SK-N-SH (cell line): ENCODE measurements around the gene MED26. TPM values are rescaled to one million over a fixed set of nuclear protein-coding genes. Genes with fewer than 3 reads are reported as not detected.

ENCODE experiments used
- CTCF ChIA-PET: fragments of 300-600, 350-600 bp; formaldehyde crosslinking; extraction: SDS; loops from one replicate; lab custom pipeline; 2021; lab: Yijun Ruan, JAX
- POLR2A ChIA-PET: fragments of 350-600 bp; sonication (Branson Sonifier 250); formaldehyde crosslinking; extraction: SDS; loops from one replicate; lab custom pipeline; 2020; ENCODE audit warnings: antibody characterized with exemption, inconsistent platforms; lab: Yijun Ruan, JAX
- DNase-seq: peaks from one replicate; pipeline ENCODE4 v3.0.0; 2012
- H2AFZ ChIP-seq: fragments of 200-600 bp; sonication (generic); 2 replicates; pipeline ENCODE4 v1.8.1; 2016; ENCODE audit warnings: antibody characterized with exemption, mild to moderate bottlenecking, low read depth
- H3F3A ChIP-seq: fragments of 200-600 bp; sonication (generic); replicated peaks from 2 replicates; pipeline ENCODE3; 2016; ENCODE audit warnings: antibody characterized with exemption, mild to moderate bottlenecking; ENCODE audit not compliant: insufficient read depth
- H3K27ac ChIP-seq, 2 experiments: fragments of 200-500 bp in 1 of 2; fragments of 200-600 bp in 1 of 2; sonication (Bioruptor generic) in 1 of 2; sonication (generic), shearing (Covaris generic) in 1 of 2; 2 replicates each; pipeline versions ENCODE4 v1.5.1 to v1.6.1; 2014 to 2016; ENCODE audit warnings: low read depth in 2 of 2, inconsistent platforms in 1 of 2, low read length in 1 of 2, mild to moderate bottlenecking in 1 of 2, mixed read lengths in 1 of 2
- H3K27me3 ChIP-seq: fragments of 200-600 bp; sonication (generic), shearing (Covaris generic); 2 replicates; pipeline ENCODE4 v1.6.1; 2016; ENCODE audit warnings: mixed run types; ENCODE audit not compliant: insufficient read depth
- H3K36me3 ChIP-seq, 2 experiments: fragments of 200-500 bp in 1 of 2; fragments of 200-600 bp in 1 of 2; sonication (Bioruptor generic) in 1 of 2; sonication (generic) in 1 of 2; replicated peaks in 1 of 2; 2 replicates each; pipeline versions ENCODE3 to v1.5.1; 2014 to 2016; ENCODE audit warnings: low read length in 1 of 2, mild to moderate bottlenecking in 1 of 2; ENCODE audit not compliant: insufficient read depth in 2 of 2, control insufficient read depth in 1 of 2
- H3K4me1 ChIP-seq, 2 experiments: fragments of 200-500 bp in 1 of 2; fragments of 200-600 bp in 1 of 2; sonication (Bioruptor generic) in 1 of 2; sonication (generic), shearing (Covaris generic) in 1 of 2; 2 replicates each; pipeline versions ENCODE4 v1.5.1 to v1.6.1; 2014 to 2016; ENCODE audit warnings: low read depth in 1 of 2, low read length in 1 of 2, mixed run types in 1 of 2; ENCODE audit not compliant: insufficient read depth in 2 of 2, control insufficient read depth in 1 of 2
- H3K4me2 ChIP-seq: fragments of 200-600 bp; sonication (generic), shearing (Covaris generic); 2 replicates; pipeline ENCODE4 v1.6.1; 2017; ENCODE audit warnings: mixed run types
- H3K4me3 ChIP-seq, 2 experiments: fragments of 200-500 bp in 1 of 2; fragments of 200-600 bp in 1 of 2; sonication (Bioruptor generic) in 1 of 2; sonication (generic), shearing (Covaris generic) in 1 of 2; 2 replicates each; pipeline versions ENCODE4 v1.5.1 to v1.8.1; 2014 to 2016; ENCODE audit warnings: low read depth in 2 of 2, inconsistent platforms in 1 of 2, low read length in 1 of 2, mild to moderate bottlenecking in 1 of 2, mixed read lengths in 1 of 2, moderate library complexity in 1 of 2
- H3K79me2 ChIP-seq: fragments of 200-600 bp; sonication (generic); 2 replicates; pipeline ENCODE4 v1.8.1; 2017; ENCODE audit warnings: mild to moderate bottlenecking; ENCODE audit not compliant: insufficient read depth
- H3K9ac ChIP-seq: fragments of 200-600 bp; sonication (generic); 2 replicates; pipeline ENCODE4 v1.6.1; 2017; ENCODE audit warnings: mixed run types
- H3K9me2 ChIP-seq: fragments of 200-600 bp; sonication (generic); 2 replicates; pipeline ENCODE4 v1.6.1; 2017; ENCODE audit warnings: mixed run types
- H3K9me3 ChIP-seq: fragments of 200-600 bp; sonication (generic); 2 replicates; pipeline ENCODE4 v1.6.1; 2017; ENCODE audit warnings: mixed run types, mild to moderate bottlenecking, moderate library complexity
- H4K20me1 ChIP-seq: fragments of 200-600 bp; sonication (generic); 2 replicates; pipeline ENCODE4 v1.6.1; 2017; ENCODE audit warnings: mild to moderate bottlenecking, mixed run types; ENCODE audit not compliant: insufficient read depth
- CHD2 ChIP-seq: fragments of 150-350 bp; IDR thresholded peaks from 2 replicates; pipeline ENCODE4 v1.6.1; 2018; ENCODE audit warnings: low read length; ENCODE audit not compliant: partially characterized antibody
- EP300 ChIP-seq, 2 experiments: IDR thresholded peaks; 2 replicates each; pipeline versions ENCODE4 v1.4.0 to v1.6.1; 2012; ENCODE audit warnings: borderline replicate concordance in 1 of 2, low read depth in 1 of 2, low read length in 1 of 2
- EZH2phosphoT487 ChIP-seq: fragments of 200-600 bp; sonication (generic); IDR thresholded peaks from 2 replicates; pipeline ENCODE4 v1.6.1; 2017; ENCODE audit warnings: low read depth, mixed run types, mild to moderate bottlenecking, antibody characterized with exemption, moderate library complexity, borderline replicate concordance
- GATA2 ChIP-seq: sonication (generic); formaldehyde crosslinking; IDR thresholded peaks from 2 replicates; pipeline ENCODE4 v1.5.0; 2020; ENCODE audit warnings: mild to moderate bottlenecking, missing genetic modification reagents
- JUND ChIP-seq: IDR thresholded peaks from 2 replicates; pipeline ENCODE4 v1.4.0; 2012
- MEF2A ChIP-seq: IDR thresholded peaks from 2 replicates; pipeline ENCODE4 v1.4.0; 2012; ENCODE audit warnings: low read depth, borderline replicate concordance
- MXI1 ChIP-seq: IDR thresholded peaks from 2 replicates; pipeline ENCODE4 v1.6.1; 2012; ENCODE audit warnings: mild to moderate bottlenecking, low read depth, low read length, improper control_type of control experiment
- NFIC ChIP-seq: IDR thresholded peaks from 2 replicates; pipeline ENCODE4 v1.4.0; 2012; ENCODE audit warnings: borderline replicate concordance
- TAF1 ChIP-seq: IDR thresholded peaks from 2 replicates; pipeline ENCODE4 v1.6.1; 2012; ENCODE audit warnings: low read depth, mild to moderate bottlenecking, low read length, moderate library complexity, borderline replicate concordance
- TEAD4 ChIP-seq: IDR thresholded peaks from 2 replicates; pipeline ENCODE4 v1.4.0; 2012; ENCODE audit warnings: mild to moderate bottlenecking, borderline replicate concordance; ENCODE audit not compliant: insufficient read depth
- YY1 ChIP-seq: IDR thresholded peaks from 2 replicates; pipeline ENCODE4 v1.4.0; 2012; ENCODE audit warnings: low read depth, mild to moderate bottlenecking
- WGBS: methylation state at CpG from one replicate; pipeline ENCODE4 v1.1.6; 2017; ENCODE audit warnings: low lambda C conversion rate; 5-methylcytosine and 5-hydroxymethylcytosine counted together
- polyA plus RNA-seq, 3 experiments: library from polyadenylated mRNA; depleted of rRNA; stranded (reverse); fragments of >200 nt; gene quantifications; 2 replicates each; pipeline ENCODE4 v1.2.3, GENCODE V29; 2012
- TF ChIP-seq, protein P1 (sequence below): IDR thresholded peaks from 2 replicates; pipeline ENCODE4 v1.4.0; 2012; ENCODE audit warnings: low read depth, borderline replicate concordance
- TF ChIP-seq, protein P2 (sequence below): IDR thresholded peaks from 2 replicates; pipeline ENCODE4 v1.4.0; 2012; ENCODE audit warnings: low read depth

The MED26 gene
- polyA plus RNA-seq, 1 of the 3 experiments (the other 2 are of a cell fraction), result 3.5 TPM

DNA sequence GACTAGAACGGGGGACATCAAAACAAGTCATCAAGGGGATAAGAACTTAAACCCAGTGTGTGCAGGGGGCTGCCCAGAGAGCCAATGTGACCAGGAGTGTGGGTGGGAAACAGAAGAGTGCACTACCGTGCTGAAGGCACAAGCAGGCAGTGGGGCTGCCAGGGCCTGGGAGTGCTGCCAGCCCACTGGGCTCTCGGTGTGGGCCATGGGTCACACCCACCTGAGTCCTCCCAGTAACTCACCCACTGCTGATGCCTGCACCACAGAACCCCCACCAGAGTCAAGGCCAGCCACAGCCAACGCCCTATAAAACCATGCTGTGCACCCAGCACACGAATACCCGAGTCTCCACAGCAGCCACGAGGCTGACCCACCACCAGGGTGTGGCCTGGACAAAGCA is 8.5 kb downstream of the MED26 start:
- Histone ChIP-seq H3K4me3 (no peak overlapping the region), H3F3A (no peaks in the 10 kb centered on the region), H3K4me1 (peaks cover 0 to 24% of the 10 kb centered on the region in 2 experiments; a peak in 1 of 4 replicates), H3K9me2 (no peaks in the 10 kb centered on the region), H4K20me1 (peaks cover 100% of the 10 kb centered on the region), H3K9me3 (no peaks in the 10 kb centered on the region), H3K79me2 (peaks cover 100% of the 10 kb centered on the region), H3K27me3 (no peaks in the 10 kb centered on the region), H3K27ac (no peak overlapping the region; a peak in 1 of 4 replicates), H3K36me3 (peaks cover 0 to 20% of the 10 kb centered on the region in 2 experiments), H3K4me2 (no peak overlapping the region), H3K9ac (no peak overlapping the region), H2AFZ (no peak overlapping the region)
- 70% methylated on average over 6 of the region's 7 CpGs for WGBS
- ChIA-PET POLR2A (no interaction called here), CTCF (interaction anchor here (1.3 kb wide), 1 partner anchor 12 kb away, joined by 3 read pairs; no protein-coding TSS in a partner anchor)
- DNase-seq, result no peak
- no peak for TF ChIP-seq TAF1
- TF ChIP-seq, protein P1, sequence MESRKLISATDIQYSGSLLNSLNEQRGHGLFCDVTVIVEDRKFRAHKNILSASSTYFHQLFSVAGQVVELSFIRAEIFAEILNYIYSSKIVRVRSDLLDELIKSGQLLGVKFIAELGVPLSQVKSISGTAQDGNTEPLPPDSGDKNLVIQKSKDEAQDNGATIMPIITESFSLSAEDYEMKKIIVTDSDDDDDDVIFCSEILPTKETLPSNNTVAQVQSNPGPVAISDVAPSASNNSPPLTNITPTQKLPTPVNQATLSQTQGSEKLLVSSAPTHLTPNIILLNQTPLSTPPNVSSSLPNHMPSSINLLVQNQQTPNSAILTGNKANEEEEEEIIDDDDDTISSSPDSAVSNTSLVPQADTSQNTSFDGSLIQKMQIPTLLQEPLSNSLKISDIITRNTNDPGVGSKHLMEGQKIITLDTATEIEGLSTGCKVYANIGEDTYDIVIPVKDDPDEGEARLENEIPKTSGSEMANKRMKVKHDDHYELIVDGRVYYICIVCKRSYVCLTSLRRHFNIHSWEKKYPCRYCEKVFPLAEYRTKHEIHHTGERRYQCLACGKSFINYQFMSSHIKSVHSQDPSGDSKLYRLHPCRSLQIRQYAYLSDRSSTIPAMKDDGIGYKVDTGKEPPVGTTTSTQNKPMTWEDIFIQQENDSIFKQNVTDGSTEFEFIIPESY, result no peak
- no peak for TF ChIP-seq JUND
- no peak for TF ChIP-seq EP300 (IDR thresholded peaks at IDR 0.05; ENCODE audit: borderline replicate concordance in 1 of 2, low read depth in 1 of 2, low read length in 1 of 2)
- TF ChIP-seq EZH2phosphoT487, result no peak
- no peak for TF ChIP-seq MEF2A
- TF ChIP-seq, protein P2, sequence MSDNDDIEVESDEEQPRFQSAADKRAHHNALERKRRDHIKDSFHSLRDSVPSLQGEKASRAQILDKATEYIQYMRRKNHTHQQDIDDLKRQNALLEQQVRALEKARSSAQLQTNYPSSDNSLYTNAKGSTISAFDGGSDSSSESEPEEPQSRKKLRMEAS, result no peak
- no peak for TF ChIP-seq NFIC
- TF ChIP-seq GATA2, result no peak

DNA sequence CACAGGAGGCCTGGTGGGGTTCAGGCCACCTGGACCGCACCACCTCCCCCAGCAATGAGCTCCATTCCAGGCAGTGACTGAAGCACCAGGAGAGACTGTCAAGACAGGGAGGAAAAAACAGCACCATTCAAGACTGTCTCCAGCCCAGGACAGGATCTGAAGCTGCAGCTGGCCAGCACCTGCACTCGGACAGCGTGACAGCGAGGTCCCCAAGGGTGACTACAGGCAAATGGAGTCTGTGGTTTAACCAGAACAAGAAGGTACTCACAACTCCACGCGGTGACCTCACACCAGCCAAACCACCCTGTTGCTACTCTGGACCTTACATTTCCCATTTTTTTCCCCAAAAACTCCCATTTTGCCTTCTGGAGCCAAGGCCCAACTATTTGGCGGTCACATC is 9.8 kb downstream of the MED26 start:
- Histone ChIP-seq H3K36me3 (peaks cover 0 to 8% of the 10 kb centered on the region in 2 experiments), H3K27me3 (no peaks in the 10 kb centered on the region), H3K27ac (no peak overlapping the region), H3K4me2 (no peak overlapping the region), H3K9me3 (no peaks in the 10 kb centered on the region), H3K79me2 (peaks cover 100% of the 10 kb centered on the region), H3K9ac (no peak overlapping the region), H2AFZ (no peak overlapping the region), H3K4me3 (no peak overlapping the region), H3K9me2 (no peaks in the 10 kb centered on the region), H3F3A (no peaks in the 10 kb centered on the region), H3K4me1 (peaks cover 0 to 24% of the 10 kb centered on the region in 2 experiments; a peak in 1 of 4 replicates), H4K20me1 (peaks cover 100% of the 10 kb centered on the region)
- POLR2A ChIA-PET, result interaction anchor here (1.1 kb wide), 1 partner anchor 10 kb away, joined by 4 read pairs; the partner anchor contains the start of gene MED26
- TF ChIP-seq CHD2 (no peak), TEAD4 (no peak), YY1 (no peak), EP300 (IDR thresholded peaks at IDR 0.05; ENCODE audit: borderline replicate concordance in 1 of 2, low read depth in 1 of 2, low read length in 1 of 2) (no peak), MXI1 (no peak)
- TF ChIP-seq, protein P2, result no peak
- WGBS, result 99% methylated on average over 4 of the region's 7 CpGs
- CTCF ChIA-PET, result interaction anchor here (1.1 to 1.3 kb wide), 2 partner anchors 11 to 57 kb away, joined by 3 read pairs; no protein-coding TSS in a partner anchor
- no peak for DNase-seq
